SU-DHL-6 (cell line): Measurements from ENCODE around the gene TBC1D10A.

ENCODE experiments used
- H2AFZ ChIP-seq: fragments of 200-600 bp; sonication (generic); 2 replicates; pipeline ENCODE4 v1.6.1; 2014; ENCODE audit warnings: low read depth, mild to moderate bottlenecking, moderate library complexity, mixed read lengths, antibody characterized with exemption, low read length; ENCODE audit not compliant: severe bottlenecking
- H3F3A ChIP-seq: fragments of 200-600 bp; shearing (Covaris generic); 2 replicates; pipeline ENCODE4 v1.6.0; 2016; ENCODE audit warnings: antibody characterized with exemption, mild to moderate bottlenecking; ENCODE audit not compliant: insufficient read depth
- H3K27ac ChIP-seq: fragments of 200-600 bp; sonication (generic); 2 replicates; pipeline ENCODE4 v1.5.1; 2016; ENCODE audit warnings: low read depth, mild to moderate bottlenecking, low read length, moderate library complexity, mixed read lengths
- H3K27me3 ChIP-seq: fragments of 200-600 bp; sonication (generic), shearing (Covaris generic); 2 replicates; pipeline ENCODE4 v1.6.0; 2014; ENCODE audit warnings: mild to moderate bottlenecking, low read length
- H3K36me3 ChIP-seq: fragments of 200-600 bp; sonication (generic); 2 replicates; pipeline ENCODE4 v1.6.1; 2014; ENCODE audit warnings: mild to moderate bottlenecking, low read length, mixed read lengths
- H3K4me2 ChIP-seq: fragments of 300-600, 200-600 bp; shearing (Covaris generic), sonication (generic); 2 replicates; pipeline ENCODE4 v1.6.0; 2014; ENCODE audit warnings: low read length, low read depth, mild to moderate bottlenecking; ENCODE audit not compliant: poor library complexity, severe bottlenecking
- H3K4me3 ChIP-seq: fragments of 200-600 bp; sonication (generic); 2 replicates; pipeline ENCODE4 v1.5.1; 2014; ENCODE audit warnings: antibody characterized with exemption, low read length, mild to moderate bottlenecking, mixed read lengths; ENCODE audit not compliant: insufficient read depth, poor library complexity, severe bottlenecking
- H3K79me2 ChIP-seq: fragments of 200-600 bp; sonication (generic); 2 replicates; pipeline ENCODE4 v1.6.1; 2014; ENCODE audit warnings: mild to moderate bottlenecking, low read length, moderate library complexity; ENCODE audit not compliant: insufficient read depth
- H3K9ac ChIP-seq: fragments of 200-600 bp; sonication (generic); 2 replicates; pipeline ENCODE4 v1.7.0; 2014; ENCODE audit warnings: mild to moderate bottlenecking, low read length
- H3K9me2 ChIP-seq: fragments of 200-600 bp; sonication (generic); replicated peaks from 2 replicates; pipeline ENCODE4 v1.6.1; 2014; ENCODE audit warnings: low read length; ENCODE audit not compliant: insufficient read depth
- H3K9me3 ChIP-seq: fragments of 200-600 bp; sonication (generic); 2 replicates; pipeline ENCODE4 v1.6.1; 2014; ENCODE audit warnings: low read length, mixed read lengths; ENCODE audit not compliant: insufficient read depth
- H4K20me1 ChIP-seq: fragments of 200-600 bp; sonication (generic); 2 replicates; pipeline ENCODE4 v1.6.1; 2014; ENCODE audit warnings: low read depth, mild to moderate bottlenecking, antibody characterized with exemption, low read length, moderate library complexity, mixed read lengths
- EZH2phosphoT487 ChIP-seq: fragments of 200-600 bp; sonication (generic), shearing (Covaris generic); conservative IDR thresholded peaks from 2 replicates; pipeline ENCODE4 v1.6.1; 2018; ENCODE audit warnings: mild to moderate bottlenecking, antibody characterized with exemption, low read length, moderate library complexity, mixed read lengths
- TF ChIP-seq, protein P1 (sequence below): fragments of 200-600 bp; sonication (generic); IDR thresholded peaks from one replicate; pipeline ENCODE4 v1.5.1; 2017; ENCODE audit warnings: antibody characterized with exemption, mild to moderate bottlenecking, low read length, moderate library complexity; ENCODE audit not compliant: insufficient read depth, poor library complexity, severe bottlenecking

The TBC1D10A gene

DNA sequence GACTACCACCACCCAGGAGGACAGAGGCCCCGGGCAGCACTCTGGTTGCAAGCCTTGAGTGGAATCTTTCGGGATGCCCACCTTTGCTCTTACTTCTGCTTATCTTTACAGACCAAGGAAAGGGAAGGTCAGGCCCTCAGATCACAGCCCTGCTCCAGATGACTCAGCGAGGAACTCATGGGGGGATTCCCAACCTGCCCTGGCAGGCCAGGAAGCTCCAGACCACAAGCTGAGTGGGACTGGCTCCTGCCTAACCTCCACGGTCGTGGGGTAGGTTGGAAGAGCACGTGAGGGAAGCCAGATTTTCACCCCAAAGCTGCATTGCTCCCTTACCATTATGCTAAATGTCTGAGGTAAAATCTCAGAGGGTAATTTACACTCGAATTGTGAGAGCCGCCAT, 11.8 kb downstream of the TBC1D10A start:
- no peaks in the 10 kb centered on the region for H3K79me2 ChIP-seq
- H4K20me1 ChIP-seq, result no peaks in the 10 kb centered on the region
- no peaks in the 10 kb centered on the region for H3K27me3 ChIP-seq
- H3K36me3 ChIP-seq, result no peaks in the 10 kb centered on the region
- no peak overlapping the region for H3K4me2 ChIP-seq
- no peak overlapping the region for H3K9ac ChIP-seq
- no peak overlapping the region for H3K27ac ChIP-seq
- H3K4me3 ChIP-seq, result no peak overlapping the region
- no peaks in the 10 kb centered on the region for H3K9me3 ChIP-seq
- TF ChIP-seq, protein P1, sequence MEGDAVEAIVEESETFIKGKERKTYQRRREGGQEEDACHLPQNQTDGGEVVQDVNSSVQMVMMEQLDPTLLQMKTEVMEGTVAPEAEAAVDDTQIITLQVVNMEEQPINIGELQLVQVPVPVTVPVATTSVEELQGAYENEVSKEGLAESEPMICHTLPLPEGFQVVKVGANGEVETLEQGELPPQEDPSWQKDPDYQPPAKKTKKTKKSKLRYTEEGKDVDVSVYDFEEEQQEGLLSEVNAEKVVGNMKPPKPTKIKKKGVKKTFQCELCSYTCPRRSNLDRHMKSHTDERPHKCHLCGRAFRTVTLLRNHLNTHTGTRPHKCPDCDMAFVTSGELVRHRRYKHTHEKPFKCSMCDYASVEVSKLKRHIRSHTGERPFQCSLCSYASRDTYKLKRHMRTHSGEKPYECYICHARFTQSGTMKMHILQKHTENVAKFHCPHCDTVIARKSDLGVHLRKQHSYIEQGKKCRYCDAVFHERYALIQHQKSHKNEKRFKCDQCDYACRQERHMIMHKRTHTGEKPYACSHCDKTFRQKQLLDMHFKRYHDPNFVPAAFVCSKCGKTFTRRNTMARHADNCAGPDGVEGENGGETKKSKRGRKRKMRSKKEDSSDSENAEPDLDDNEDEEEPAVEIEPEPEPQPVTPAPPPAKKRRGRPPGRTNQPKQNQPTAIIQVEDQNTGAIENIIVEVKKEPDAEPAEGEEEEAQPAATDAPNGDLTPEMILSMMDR, result no peak
- TF ChIP-seq EZH2phosphoT487, result no peak
- H3F3A ChIP-seq, result no peaks in the 10 kb centered on the region
- no peak overlapping the region for H2AFZ ChIP-seq
- no peaks in the 10 kb centered on the region for H3K9me2 ChIP-seq

DNA sequence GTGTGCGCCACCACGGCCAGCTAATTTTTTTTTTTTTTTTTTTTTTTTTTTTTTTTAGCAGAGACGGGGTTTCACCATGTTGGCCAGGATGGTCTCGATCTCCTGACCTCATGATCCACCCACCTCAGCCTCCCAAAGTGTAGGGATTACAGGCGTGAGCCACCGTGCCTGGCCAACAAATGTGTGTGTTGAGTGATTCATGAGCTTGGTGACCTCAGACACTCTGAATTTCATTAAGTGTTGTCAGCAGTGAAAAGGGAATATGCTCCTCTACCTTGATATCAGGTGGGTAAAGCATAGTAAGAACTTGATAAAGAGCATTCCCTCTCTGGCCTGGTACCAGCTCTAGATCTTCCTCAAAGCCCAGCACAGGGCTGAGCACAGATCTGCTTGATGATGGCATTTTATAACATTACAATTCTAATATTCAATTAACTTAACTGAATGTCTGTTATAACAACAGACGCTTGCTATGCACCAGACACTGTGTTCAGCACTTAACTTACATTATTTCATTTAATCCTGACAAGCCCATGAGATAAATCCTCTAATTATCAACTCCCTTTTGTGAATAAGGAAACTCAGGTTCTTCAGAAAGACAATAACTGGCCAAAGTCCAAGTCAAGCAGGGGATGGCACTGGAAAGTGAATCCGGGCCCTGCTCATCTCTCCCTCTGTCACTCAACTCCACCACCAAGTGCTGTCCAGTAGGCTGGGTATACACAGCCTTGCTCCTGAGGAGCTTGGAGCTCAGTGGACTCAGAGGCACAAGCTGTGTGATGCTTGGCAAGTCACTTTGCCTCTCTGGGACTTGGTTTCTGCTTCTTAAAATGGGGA, 13.0 kb downstream of the TBC1D10A start:
- Histone ChIP-seq H3K9me3 (no peaks in the 10 kb centered on the region), H3K27me3 (no peaks in the 10 kb centered on the region), H4K20me1 (no peaks in the 10 kb centered on the region), H3K79me2 (no peaks in the 10 kb centered on the region), H2AFZ (no peak overlapping the region), H3F3A (no peaks in the 10 kb centered on the region), H3K4me2 (no peak overlapping the region), H3K27ac (no peak overlapping the region), H3K9me2 (no peaks in the 10 kb centered on the region), H3K36me3 (no peaks in the 10 kb centered on the region), H3K9ac (no peak overlapping the region), H3K4me3 (no peak overlapping the region)
- TF ChIP-seq EZH2phosphoT487, result no peak
- TF ChIP-seq, protein P1, result no peak

DNA sequence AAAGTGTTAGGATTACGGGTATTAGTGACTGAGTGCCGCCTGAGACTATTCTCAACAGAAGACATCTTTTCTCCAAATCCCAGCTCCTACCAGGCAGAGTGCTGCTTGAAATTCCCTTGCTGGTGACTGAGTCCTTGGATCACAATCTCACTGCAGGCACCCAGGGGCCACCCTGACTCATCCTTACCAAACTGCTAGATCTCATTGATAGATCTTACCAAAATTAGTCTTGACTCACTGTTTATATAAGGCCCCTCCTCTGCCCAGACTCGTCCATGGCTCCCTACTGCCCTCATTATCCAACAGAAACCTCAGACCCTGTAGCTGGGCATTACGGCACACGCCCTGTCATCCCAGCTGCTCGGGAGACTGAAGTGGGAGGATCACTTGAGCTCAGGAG, 14.7 kb downstream of the TBC1D10A start:
- Histone ChIP-seq H3K9me3 (no peaks in the 10 kb centered on the region), H3K9me2 (no peaks in the 10 kb centered on the region), H3K27ac (no peak overlapping the region), H2AFZ (no peak overlapping the region), H3K79me2 (no peaks in the 10 kb centered on the region), H3K4me2 (no peak overlapping the region), H3K36me3 (no peaks in the 10 kb centered on the region), H3K27me3 (no peaks in the 10 kb centered on the region), H3F3A (no peaks in the 10 kb centered on the region), H3K4me3 (no peak overlapping the region), H4K20me1 (no peaks in the 10 kb centered on the region), H3K9ac (no peak overlapping the region)
- TF ChIP-seq EZH2phosphoT487, result no peak
- TF ChIP-seq, protein P1, result no peak
